ENCODE results near the gene TOP1. TPM values are rescaled to one million over a fixed set of nuclear protein-coding genes. Genes with fewer than 3 reads are reported as not detected.

Gene TOP1
- total and polyA plus RNA-seq, 9 of the 15 experiments (the other 6 are each of a cell fraction or from before 2014, with no cell fraction given), result 26.4 to 127 (median 39.6) TPM

- TF ChIP-seq ARID4B (CRISPR knock-in tag; IDR thresholded peaks at IDR 0.05) (peak; percentile 75), NR4A1 (CRISPR knock-in tag; IDR thresholded peaks at IDR 0.05) (no peak), NR4A1 (tag; IDR thresholded peaks at IDR 0.05) (no peak), ZNF639 (CRISPR knock-in tag; conservative IDR thresholded peaks at IDR 0.05 in 1 of 2, IDR thresholded peaks at IDR 0.05 in 1 of 2) (0 out of 4 replicates have a peak, but pooled peaks of 1 of the 2 experiments have one; percentile 35), CBFA2T2 (conservative IDR thresholded peaks at IDR 0.05) (peak; percentile 38), FIP1L1 (IDR thresholded peaks at IDR 0.05; ENCODE audit: low read depth, low read length, poor library complexity, severe bottlenecking) (peak; percentile 19), TGIF2 (CRISPR knock-in tag; IDR thresholded peaks at IDR 0.05) (0 out of 2 replicates have a peak, but pooled peaks have one; percentile 13), TAF1 (IDR thresholded peaks at IDR 0.05; ENCODE audit: control insufficient read depth, extremely low read depth, insufficient read depth, low read length, severe bottlenecking) (peak; percentile 27), MYC (IDR thresholded peaks at IDR 0.05; ENCODE audit: low read depth, low read length) (peak; percentile 44; the same call in 1 of the 2 replicates), MYC (CRISPR knock-in tag; IDR thresholded peaks at IDR 0.05; ENCODE audit: borderline replicate concordance, low read depth) (no peak), ZNF583 (CRISPR knock-in tag; IDR thresholded peaks at IDR 0.05) (no peak), ID3 (CRISPR knock-in tag; IDR thresholded peaks at IDR 0.05) (no peak), ID3 (tag; IDR thresholded peaks at IDR 0.05) (no peak), PCBP1 (IDR thresholded peaks at IDR 0.05; ENCODE audit: low read depth, low read length, poor library complexity, severe bottlenecking) (peak; percentile 62), XRCC5 (IDR thresholded peaks at IDR 0.05; ENCODE audit: low read depth, low read length) (0 out of 2 replicates have a peak, but pooled peaks have one; percentile 6), SAP30 (IDR thresholded peaks at IDR 0.05; ENCODE audit: borderline replicate concordance, insufficient read depth, low read depth, low read length, poor library complexity, severe bottlenecking) (peak; percentile 40), KAT7 (CRISPR knock-in tag; IDR thresholded peaks at IDR 0.05; ENCODE audit: borderline replicate concordance) (no peak), GTF2E2 (tag; IDR thresholded peaks at IDR 0.05) (no peak), HSF4 (CRISPR knock-in tag; IDR thresholded peaks at IDR 0.05; ENCODE audit: borderline replicate concordance) (no peak)
Measured at GRCh38 chr20:41137614-41138474, 109.2 kb downstream of the TOP1 start (continued).
